Measurements from ENCODE around the gene AOAH. TPM values are rescaled to one million over a fixed set of nuclear protein-coding genes. Genes with fewer than 3 reads are reported as not detected.

AOAH gene
- total and polyA plus RNA-seq, 2 of the 4 experiments (the other 2 are of a cell fraction) = not detected

- no CpG with 5 or more reads among the region's 2 CpGs for WGBS, 2 experiments (ENCODE audit: extremely low coverage in 2 of 2, insufficient read length in 1 of 2)
- ATAC-seq (ENCODE audit: low read depth) (no peak), DNase-seq (no peak)
- Histone ChIP-seq H2AK5ac (ENCODE audit: low read depth, low read length) (no peak overlapping the region), H3K36me3 (ENCODE audit: control insufficient read depth, insufficient read depth, low read length) (no peaks in the 10 kb centered on the region), H2BK15ac (ENCODE audit: low read depth, low read length) (no peak overlapping the region), H3K4me1 (ENCODE audit: control insufficient read depth, insufficient read depth, low read length) (no peaks in the 10 kb centered on the region), H3K4me3 (ENCODE audit: insufficient read depth, low read depth, low read length) (no peak overlapping the region), H4K8ac (ENCODE audit: low read depth in 2 of 2, low read length in 2 of 2) (no peak overlapping the region), H3K9me1 (ENCODE audit: insufficient read depth, low read length) (no peaks in the 10 kb centered on the region), H4K91ac (ENCODE audit: insufficient read depth, low read depth, low read length) (no peak overlapping the region), H3K9ac (ENCODE audit: low read depth, low read length) (no peak overlapping the region), H3K79me1 (ENCODE audit: low read depth in 1 of 2, low read length in 2 of 2) (no peaks in the 10 kb centered on the region), H3K27ac (ENCODE audit: insufficient read depth, low read length) (no peak overlapping the region), H2BK120ac (ENCODE audit: low read depth, low read length) (no peak overlapping the region), H4K20me1 (ENCODE audit: insufficient read depth, low read length) (no peaks in the 10 kb centered on the region), H3K18ac (ENCODE audit: low read depth, low read length) (no peak overlapping the region), H2AFZ (replicated peaks; ENCODE audit: low read length, poor library complexity) (no peak overlapping the region), H2BK20ac (ENCODE audit: low read depth, low read length) (no peak overlapping the region), H3K23ac (ENCODE audit: low read depth, low read length) (no peak overlapping the region), H3K27me3 (ENCODE audit: control insufficient read depth, insufficient read depth, low read length) (peaks cover 4% of the 10 kb centered on the region), H3K9me3 (ENCODE audit: control insufficient read depth, insufficient read depth, low read length) (no peaks in the 10 kb centered on the region), H3K4me2 (ENCODE audit: low read depth, low read length) (no peak overlapping the region), H3K14ac (replicated peaks; ENCODE audit: low read depth, low read length) (no peak overlapping the region), H4K5ac (ENCODE audit: low read depth, low read length) (no peak overlapping the region), H3K4ac (ENCODE audit: low read depth, low read length) (no peak overlapping the region), H2AK9ac (replicated peaks; ENCODE audit: low read depth, low read length, poor library complexity) (no peak overlapping the region), H3K56ac (ENCODE audit: extremely low read depth, insufficient read depth, low read length) (no peak overlapping the region), H2BK5ac (ENCODE audit: low read depth, low read length, poor library complexity, severe bottlenecking) (no peak overlapping the region)
- TF ChIP-seq MXI1 (IDR thresholded peaks at IDR 0.05; ENCODE audit: borderline replicate concordance, low read depth, low read length) (no peak), NFE2L2 (IDR thresholded peaks at IDR 0.05; ENCODE audit: low read depth, low read length) (no peak), MAZ (IDR thresholded peaks at IDR 0.05; ENCODE audit: borderline replicate concordance, low read depth, low read length) (no peak), CEBPB (IDR thresholded peaks at IDR 0.05; ENCODE audit: low read depth, low read length) (no peak), FOS (IDR thresholded peaks at IDR 0.05; ENCODE audit: low read depth, low read length) (no peak), CHD1 (IDR thresholded peaks at IDR 0.05; ENCODE audit: low read depth, low read length) (no peak), RAD21 (IDR thresholded peaks at IDR 0.05; ENCODE audit: low read length) (no peak), RCOR1 (IDR thresholded peaks at IDR 0.05; ENCODE audit: insufficient replicate concordance, low read length) (no peak), MAFK (IDR thresholded peaks at IDR 0.05; ENCODE audit: low read depth, low read length) (no peak)
- TF ChIP-seq, protein P1, sequence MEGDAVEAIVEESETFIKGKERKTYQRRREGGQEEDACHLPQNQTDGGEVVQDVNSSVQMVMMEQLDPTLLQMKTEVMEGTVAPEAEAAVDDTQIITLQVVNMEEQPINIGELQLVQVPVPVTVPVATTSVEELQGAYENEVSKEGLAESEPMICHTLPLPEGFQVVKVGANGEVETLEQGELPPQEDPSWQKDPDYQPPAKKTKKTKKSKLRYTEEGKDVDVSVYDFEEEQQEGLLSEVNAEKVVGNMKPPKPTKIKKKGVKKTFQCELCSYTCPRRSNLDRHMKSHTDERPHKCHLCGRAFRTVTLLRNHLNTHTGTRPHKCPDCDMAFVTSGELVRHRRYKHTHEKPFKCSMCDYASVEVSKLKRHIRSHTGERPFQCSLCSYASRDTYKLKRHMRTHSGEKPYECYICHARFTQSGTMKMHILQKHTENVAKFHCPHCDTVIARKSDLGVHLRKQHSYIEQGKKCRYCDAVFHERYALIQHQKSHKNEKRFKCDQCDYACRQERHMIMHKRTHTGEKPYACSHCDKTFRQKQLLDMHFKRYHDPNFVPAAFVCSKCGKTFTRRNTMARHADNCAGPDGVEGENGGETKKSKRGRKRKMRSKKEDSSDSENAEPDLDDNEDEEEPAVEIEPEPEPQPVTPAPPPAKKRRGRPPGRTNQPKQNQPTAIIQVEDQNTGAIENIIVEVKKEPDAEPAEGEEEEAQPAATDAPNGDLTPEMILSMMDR (conservative IDR thresholded peaks at IDR 0.05; ENCODE audit: low read depth, low read length) = no peak
- BruUV-seq (replicated peaks) = no TSS peak
- ChIA-PET POLR2A (ENCODE audit: unreplicated experiment) (no interaction called here), CTCF (no interaction called here)
- in situ Hi-C loops (cut with MboI; ENCODE audit: low sequenced_read_pairs) = no loop called here
- intact Hi-C loops (cut with micrococcal nuclease) = no loop called here
- dilution Hi-C loops (cut with HindIII; ENCODE audit: low sequenced_read_pairs, unreplicated experiment) = no loop called here
Observed at GRCh38 chr7:36545291-36545690, 179.0 kb downstream of the AOAH start.

All from IMR-90 (cell line).